Right atrium auricular region (tissue), 2 donors: ENCODE measurements around the gene CDH5. TPM values are rescaled to one million over a fixed set of nuclear protein-coding genes. Genes with fewer than 3 reads are reported as not detected.
"Not testable (repeated sequence)": the region's sequence is repeated elsewhere in the genome, so short reads cannot be mapped to it uniquely, and the experiment has no call there.

Source experiments
- DNase-seq: peaks from one replicate; pipeline ENCODE4 v3.0.0-alpha.2; 2019; ENCODE audit warnings: low spot score
- H3K27ac ChIP-seq, 2 donors: fragments of 200-600 bp; sonication (generic); 1 replicate in 1 of 2; 2 replicates in 1 of 2; pipeline ENCODE4 v1.5.1; 2016 to 2019
- H3K27me3 ChIP-seq, 2 donors: fragments of 200-600 bp; sonication (generic); one replicate each; pipeline versions ENCODE4 v1.5.1 to v1.6.0; 2017 to 2019
- H3K36me3 ChIP-seq: fragments of 200-600 bp; sonication (generic); one replicate; pipeline ENCODE4 v1.5.1; 2016
- H3K4me1 ChIP-seq, 2 donors: fragments of 200-600 bp; sonication (generic); one replicate each; pipeline versions ENCODE4 v1.5.1 to v1.6.0; 2017 to 2019
- H3K4me3 ChIP-seq, 2 donors: fragments of 200-600 bp; sonication (generic); 1 replicate in 1 of 2; 2 replicates in 1 of 2; pipeline ENCODE4 v1.5.1; 2017 to 2019; ENCODE audit warnings: mild to moderate bottlenecking in 1 of 2, moderate library complexity in 1 of 2
- H3K9me3 ChIP-seq, 2 donors: fragments of 200-600 bp; sonication (generic); one replicate each; pipeline ENCODE4 v1.5.1; 2019
- CTCF ChIP-seq, 2 donors: fragments of 200-600 bp; sonication (generic); IDR thresholded peaks; one replicate each; pipeline ENCODE4 v1.5.1; 2019; ENCODE audit warnings: antibody characterized with exemption in 2 of 2
- total RNA-seq, 2 donors: library from RNA; depleted of rRNA; stranded (reverse); fragments of >200 nt; gene quantifications; one replicate each; pipeline ENCODE4 v1.1.0, GENCODE V29; 2016

Gene CDH5
- total RNA-seq, 2 donors from 2014 or later, result 47.4 to 58.0 TPM

- H3K27ac ChIP-seq, result no peak overlapping the region
- no peak for DNase-seq
- no peak for TF ChIP-seq CTCF (IDR thresholded peaks at IDR 0.05)
- no peaks in the 10 kb centered on the region for H3K9me3 ChIP-seq
- no peak overlapping the region for H3K4me3 ChIP-seq
- H3K27me3 ChIP-seq, result no peaks in the 10 kb centered on the region
- H3K36me3 ChIP-seq, result no peaks in the 10 kb centered on the region
- H3K4me1 ChIP-seq, result no peaks in the 10 kb centered on the region
Measured at GRCh38 chr16:66442502-66443268, 76.2 kb downstream of the CDH5 start.

- TF ChIP-seq CTCF (IDR thresholded peaks at IDR 0.05), result no peak
- H3K9me3 ChIP-seq, result no peaks in the 10 kb centered on the region
- no peak for DNase-seq
- no peak overlapping the region for H3K27ac ChIP-seq
- H3K36me3 ChIP-seq, result no peaks in the 10 kb centered on the region
- H3K4me1 ChIP-seq, result no peaks in the 10 kb centered on the region
- no peaks in the 10 kb centered on the region for H3K27me3 ChIP-seq
- H3K4me3 ChIP-seq, result no peak overlapping the region
Measured at GRCh38 chr16:66443269-66443652, 76.8 kb downstream of the CDH5 start.

- Histone ChIP-seq H3K4me3 (no peak overlapping the region), H3K27ac (no peak overlapping the region), H3K27me3 (no peaks in the 10 kb centered on the region), H3K9me3 (no peaks in the 10 kb centered on the region), H3K4me1 (no peaks in the 10 kb centered on the region), H3K36me3 (no peaks in the 10 kb centered on the region)
- no peak for DNase-seq
- TF ChIP-seq CTCF (IDR thresholded peaks at IDR 0.05), result peak in 1 of 2 donors; percentile 19
Measured at GRCh38 chr16:66444049-66444481, 77.6 kb downstream of the CDH5 start.

- no peaks in the 10 kb centered on the region for H3K27me3 ChIP-seq
- DNase-seq, result no peak
- H3K27ac ChIP-seq, result no peak overlapping the region
- no peaks in the 10 kb centered on the region for H3K36me3 ChIP-seq
- no peaks in the 10 kb centered on the region for H3K9me3 ChIP-seq
- H3K4me3 ChIP-seq, result no peak overlapping the region
- TF ChIP-seq CTCF (IDR thresholded peaks at IDR 0.05), result no peak
- H3K4me1 ChIP-seq, result no peaks in the 10 kb centered on the region
Measured at GRCh38 chr16:66446737-66447136, 80.2 kb downstream of the CDH5 start.

GRCh38 chr16:66447491-66447890, 81.0 kb downstream of the CDH5 start:
- DNase-seq, result no peak
- Histone ChIP-seq H3K9me3 (no peaks in the 10 kb centered on the region), H3K4me3 (no peak overlapping the region), H3K27me3 (no peaks in the 10 kb centered on the region), H3K4me1 (no peaks in the 10 kb centered on the region), H3K36me3 (no peaks in the 10 kb centered on the region), H3K27ac (no peak overlapping the region)
- TF ChIP-seq CTCF (IDR thresholded peaks at IDR 0.05), result no peak

GRCh38 chr16:66451548-66451947, 85.1 kb downstream of the CDH5 start:
- no peak for TF ChIP-seq CTCF (IDR thresholded peaks at IDR 0.05)
- Histone ChIP-seq H3K4me1 (no peaks in the 10 kb centered on the region), H3K9me3 (no peaks in the 10 kb centered on the region), H3K27ac (no peak overlapping the region), H3K4me3 (no peak overlapping the region), H3K27me3 (no peaks in the 10 kb centered on the region), H3K36me3 (no peaks in the 10 kb centered on the region)
- no peak for DNase-seq

- H3K36me3 ChIP-seq, H3K4me3 ChIP-seq, H3K27ac ChIP-seq, H3K4me1 ChIP-seq, H3K9me3 ChIP-seq, DNase-seq, H3K27me3 ChIP-seq: not testable (repeated sequence)
Measured at GRCh38 chr16:66453230-66453629, 86.7 kb downstream of the CDH5 start.
